WTC11 (cell line): ENCODE measurements around the gene TSPAN17. TPM values are rescaled to one million over a fixed set of nuclear protein-coding genes. Genes with fewer than 3 reads are reported as not detected.
A peak's percentile ranks its signal among the peaks of the same experiment; 100 is the strongest.

ENCODE experiments used
- ATAC-seq: fragments of 200-7000 bp; cut with Tn5 transposase; 2 replicates; pipeline ENCODE4 v1.10.0; 2021; ENCODE audit warnings: mild to moderate bottlenecking, moderate library complexity
- Bru-seq: library from RNA; stranded (reverse); fragments of 400-500 nt; gene quantifications from one replicate; lab custom pipeline; 2021; lab: Mats Ljungman, UMichigan
- CTCF ChIA-PET: fragments of 300-600 bp; sonication (Branson Sonifier 250); formaldehyde crosslinking; loops from one replicate; lab custom pipeline; 2021; ENCODE audit warnings: antibody characterized with exemption; lab: Charles Lee
- POLR2A ChIA-PET: fragments of 350-600 bp; sonication (Branson Sonifier 250); formaldehyde crosslinking; loops from one replicate; lab custom pipeline; 2021; ENCODE audit warnings: antibody characterized with exemption; lab: Charles Lee
- DNase-seq: peaks from one replicate; pipeline ENCODE4 v3.0.0; 2021; ENCODE audit warnings: low spot score
- H3K27ac Mint-ChIP-seq: 2 replicates; pipeline ENCODE4 v1.8.0; 2021; ENCODE audit warnings: mixed read lengths
- H3K27me3 Mint-ChIP-seq: 2 replicates; pipeline ENCODE4 v1.8.0; 2021; ENCODE audit warnings: low read depth, mild to moderate bottlenecking, moderate library complexity, mixed read lengths
- H3K36me3 Mint-ChIP-seq: 2 replicates; pipeline ENCODE4 v1.8.0; 2021; ENCODE audit warnings: mixed read lengths
- H3K4me1 Mint-ChIP-seq: 2 replicates; pipeline ENCODE4 v1.8.0; 2022; ENCODE audit warnings: mixed read lengths
- H3K4me3 Mint-ChIP-seq: 2 replicates; pipeline ENCODE4 v1.8.0; 2021; ENCODE audit warnings: mild to moderate bottlenecking, moderate library complexity, mixed read lengths
- H3K9me3 Mint-ChIP-seq: 2 replicates; pipeline ENCODE4 v1.8.0; 2021; ENCODE audit warnings: mixed read lengths
- AFF4 ChIP-seq: sonication (generic); formaldehyde crosslinking; IDR thresholded peaks from 2 replicates; pipeline ENCODE4 v1.8.1; 2023; ENCODE audit warnings: mild to moderate bottlenecking, missing genetic modification reagents, borderline replicate concordance
- CREM ChIP-seq: sonication (generic); formaldehyde crosslinking; IDR thresholded peaks from 2 replicates; pipeline ENCODE4 v1.8.1; 2022; ENCODE audit warnings: mild to moderate bottlenecking, missing genetic modification reagents, moderate library complexity
- CTCF ChIP-seq: fragments of 200-600 bp; IDR thresholded peaks from 2 replicates; pipeline ENCODE4 v1.8.0; 2022; ENCODE audit warnings: antibody characterized with exemption
- E2F5 ChIP-seq: sonication (generic); formaldehyde crosslinking; IDR thresholded peaks from 2 replicates; pipeline ENCODE4 v1.8.1; 2022; ENCODE audit warnings: mild to moderate bottlenecking, moderate library complexity, missing genetic modification reagents
- ELF4 ChIP-seq: sonication (generic); formaldehyde crosslinking; IDR thresholded peaks from 2 replicates; pipeline ENCODE4 v1.8.1; 2022; ENCODE audit warnings: low read depth, mild to moderate bottlenecking, moderate library complexity, missing genetic modification reagents
- ETV6 ChIP-seq: sonication (generic); formaldehyde crosslinking; IDR thresholded peaks from 2 replicates; pipeline ENCODE4 v1.8.1; 2022; ENCODE audit warnings: mild to moderate bottlenecking, missing genetic modification reagents
- FOXK1 ChIP-seq: sonication (generic); formaldehyde crosslinking; IDR thresholded peaks from 2 replicates; pipeline ENCODE4 v1.8.0; 2022; ENCODE audit warnings: mild to moderate bottlenecking, moderate library complexity, missing genetic modification reagents
- FOXP4 ChIP-seq: sonication (generic); formaldehyde crosslinking; IDR thresholded peaks from 2 replicates; pipeline ENCODE4 v1.8.0; 2022; ENCODE audit warnings: mild to moderate bottlenecking, missing genetic modification reagents
- HMGXB4 ChIP-seq: sonication (generic); formaldehyde crosslinking; IDR thresholded peaks from 2 replicates; pipeline ENCODE4 v1.8.1; 2023; ENCODE audit warnings: mild to moderate bottlenecking, moderate library complexity, missing genetic modification reagents
- MAX ChIP-seq: sonication (generic); formaldehyde crosslinking; IDR thresholded peaks from 2 replicates; pipeline ENCODE4 v1.8.0; 2022; ENCODE audit warnings: mild to moderate bottlenecking, missing genetic modification reagents
- NR2C2 ChIP-seq: sonication (generic); formaldehyde crosslinking; IDR thresholded peaks from 2 replicates; pipeline ENCODE4 v1.8.0; 2022; ENCODE audit warnings: mild to moderate bottlenecking, missing genetic modification reagents
- PRRX2 ChIP-seq: fragments of 250-450 bp; sonication (Bioruptor Pico); IDR thresholded peaks from 2 replicates; pipeline ENCODE4 v1.8.0; 2021; ENCODE audit warnings: mild to moderate bottlenecking
- SOX15 ChIP-seq: fragments of 250-450 bp; sonication (Bioruptor Pico); IDR thresholded peaks from 2 replicates; pipeline ENCODE4 v1.9.0; 2021; ENCODE audit warnings: mild to moderate bottlenecking
- TEAD4 ChIP-seq: sonication (generic); formaldehyde crosslinking; IDR thresholded peaks from 2 replicates; pipeline ENCODE4 v1.8.0; 2022; ENCODE audit warnings: mild to moderate bottlenecking, missing genetic modification reagents
- USF1 ChIP-seq: sonication (generic); formaldehyde crosslinking; IDR thresholded peaks from 2 replicates; pipeline ENCODE4 v1.8.0; 2022; ENCODE audit warnings: mild to moderate bottlenecking, missing genetic modification reagents
- ZBTB43 ChIP-seq: sonication (generic); formaldehyde crosslinking; IDR thresholded peaks from 2 replicates; pipeline ENCODE4 v1.8.1; 2023; ENCODE audit warnings: mild to moderate bottlenecking, missing genetic modification reagents
- ZNF317 ChIP-seq: sonication (generic); formaldehyde crosslinking; IDR thresholded peaks from 2 replicates; pipeline ENCODE4 v1.8.1; 2023; ENCODE audit warnings: low read depth, mild to moderate bottlenecking, moderate library complexity, missing genetic modification reagents, borderline replicate concordance
- ZNF425 ChIP-seq: fragments of 250-450 bp; sonication (Bioruptor Pico); conservative IDR thresholded peaks from 2 replicates; pipeline ENCODE4 v1.9.0; 2021; ENCODE audit warnings: mild to moderate bottlenecking
- long read RNA-seq, 3 experiments: library from RNA in 1 of 3; library from capped mRNA in 1 of 3; library from polyadenylated mRNA in 1 of 3; unstranded in 2 of 3; stranded (forward) in 1 of 3; transcript quantifications; one replicate each; pipeline ENCODE4 v2.0.0, GENCODE V29; 2021
- total RNA-seq: library from RNA; stranded (reverse); gene quantifications from 3 replicates; pipeline ENCODE4 v1.2.3, GENCODE V29; 2021

Gene TSPAN17
- total RNA-seq = 45.7 to 47.8 TPM (median 46.1 TPM) in 3 replicates
- percentile 59 among the genes with signal in this experiment for Bru-seq, nascent RNA
- long read RNA-seq, experiment 1, transcript TSPAN17-207 (9 exons, 2,457 nt) = major isoform, 107 of 254 reads
- long read RNA-seq, experiment 1, transcript TSPAN17-209 (9 exons, 2,361 nt) = minor isoform, 19 of 254 reads
- long read RNA-seq, experiment 1, partial matches to known transcripts = 65 of 254 reads
- long read RNA-seq, experiment 1, other reads (novel, unspliced or antisense) = 60 of 254 reads
- long read RNA-seq, experiment 2, transcript TSPAN17-207 (9 exons, 2,457 nt) = major isoform, 14 of 57 reads
- long read RNA-seq, experiment 2, partial matches to known transcripts = 10 of 57 reads
- long read RNA-seq, experiment 2, other reads (novel, unspliced or antisense) = 30 of 57 reads
- long read RNA-seq, experiment 3, partial matches to known transcripts = 0 of 4 reads
- long read RNA-seq, experiment 3, other reads (novel, unspliced or antisense) = 4 of 4 reads

GRCh38 chr5:176647030-176647842 lies at the start of gene TSPAN17:
Gene TSPAN17 (plus strand): TSS chr5:176647484. CDS start chr5:176647616, 132 bp downstream.
- POLR2A ChIA-PET = interaction anchor here (0.5 to 1.1 kb wide), 4 partner anchors 11 to 285 kb away, joined by 3 to 5 read pairs (median 3); no protein-coding TSS in a partner anchor
- H3K9me3 Mint-ChIP-seq = no peaks in the 10 kb centered on the region
- H3K27ac Mint-ChIP-seq = peak within 1 kb of the TSS; percentile 90
- ATAC-seq (peak; percentile 93), DNase-seq (peak; percentile 100)
- H3K4me3 Mint-ChIP-seq = peak within 1 kb of the TSS; percentile 81
- H3K4me1 Mint-ChIP-seq = peaks cover 45% of the 10 kb centered on the region
- no peaks in the 10 kb centered on the region for H3K36me3 Mint-ChIP-seq
- CTCF ChIA-PET = interaction anchor here (0.5 to 6.8 kb wide), 24 partner anchors 12 to 663 kb away, joined by 3 to 112 read pairs (median 3); partner anchors contain the start of genes EIF4E1B, FAF2, FGFR4 and RNF44
- H3K27me3 Mint-ChIP-seq = no peaks in the 10 kb centered on the region
- TF ChIP-seq AFF4 (CRISPR knock-in tag) (no peak), FOXP4 (CRISPR knock-in tag) (peak; percentile 40; the same call in 1 of the 2 replicates), HMGXB4 (CRISPR knock-in tag) (peak; percentile 34; the same call in 1 of the 2 replicates), ZNF317 (no peak; the same call in 1 of the 2 replicates), PRRX2 (CRISPR knock-in tag) (no peak), CTCF (no peak), E2F5 (CRISPR knock-in tag) (peak; percentile 51), ZBTB43 (CRISPR knock-in tag) (no peak), SOX15 (CRISPR knock-in tag) (no peak), FOXK1 (CRISPR knock-in tag) (0 out of 2 replicates have a peak, but pooled peaks have one; percentile 26), MAX (peak; percentile 42), TEAD4 (CRISPR knock-in tag) (no peak), ZNF425 (CRISPR knock-in tag) (no peak), USF1 (CRISPR knock-in tag) (0 out of 2 replicates have a peak, but pooled peaks have one; percentile 23), ETV6 (peak; percentile 85), ELF4 (CRISPR knock-in tag) (no peak), CREM (CRISPR knock-in tag) (peak; percentile 45; the same call in 1 of the 2 replicates), NR2C2 (CRISPR knock-in tag) (no peak)
